ENCODE measurements around the gene RTN4R.

RTN4R gene

GRCh38 chr22:20238901-20239675, 29.0 kb downstream of the RTN4R start:
- H3K36me3 ChIP-seq, result peaks cover 0 to 19% (median 0%) of the 10 kb centered on the region in 11 experiments; a peak in 9 of 22 replicates
- peak overlapping the region; percentile 85 to 100 (median 98) for H3K4me2 ChIP-seq
- H3K9ac ChIP-seq, result peak overlapping the region; percentile 64 to 85 (median 73)
- H3K27ac ChIP-seq, result peak overlapping the region; percentile 65 to 95 (median 81)
- no peak for TF ChIP-seq Cebpa-rat (IDR thresholded peaks at IDR 0.05)
- H4K20me1 ChIP-seq, result peaks cover 0 to 5% (median 0%) of the 10 kb centered on the region in 11 experiments; a peak in 2 of 22 replicates
- no peaks in the 10 kb centered on the region for H3K27me3 ChIP-seq
- H3K9me3 ChIP-seq (replicated peaks in 1 of 11), result no peaks in the 10 kb centered on the region
- peak overlapping the region; percentile 25 to 63 (median 52) for H3K4me3 ChIP-seq
- H3K4me1 ChIP-seq, result peaks cover 80 to 100% (median 100%) of the 10 kb centered on the region in 10 experiments

DNA sequence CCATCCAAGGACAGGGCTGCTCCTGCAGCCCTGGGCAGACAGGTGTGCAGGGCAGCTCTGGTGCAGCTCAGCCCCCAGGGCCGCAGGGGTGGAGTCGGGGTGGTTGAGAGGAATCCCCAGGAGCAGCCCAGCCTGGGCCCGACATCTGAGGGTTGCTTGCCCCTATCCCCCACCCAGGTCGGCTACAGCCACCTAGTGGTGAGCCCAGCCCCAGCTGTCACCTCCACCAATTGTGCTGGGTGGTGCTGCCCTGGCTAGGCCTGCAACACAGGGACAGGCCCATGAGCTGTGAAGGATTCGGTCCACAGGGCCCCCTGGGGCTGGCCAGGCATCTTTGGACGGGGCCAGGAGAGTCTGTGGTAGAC, 29.6 kb downstream of the RTN4R start:
- TF ChIP-seq Cebpa-rat (IDR thresholded peaks at IDR 0.05), result no peak
- Histone ChIP-seq H3K4me3 (peak overlapping the region; percentile 25 to 63 (median 52); a peak in 18 of 20 replicates), H3K27ac (peak overlapping the region; percentile 65 to 95 (median 81)), H3K27me3 (no peaks in the 10 kb centered on the region), H4K20me1 (peaks cover 0 to 5% (median 0%) of the 10 kb centered on the region in 11 experiments; a peak in 2 of 22 replicates), H3K9ac (peak overlapping the region; percentile 64 to 85 (median 73)), H3K4me1 (peaks cover 74 to 100% (median 100%) of the 10 kb centered on the region in 10 experiments), H3K9me3 (replicated peaks in 1 of 11) (no peaks in the 10 kb centered on the region), H3K36me3 (peaks cover 0 to 19% (median 0%) of the 10 kb centered on the region in 11 experiments; a peak in 9 of 22 replicates), H3K4me2 (peak overlapping the region; percentile 85 to 100 (median 98))

- Histone ChIP-seq H3K9ac (peak overlapping the region; percentile 64 to 85 (median 73); a peak in 21 of 22 replicates), H4K20me1 (peaks cover 0 to 5% (median 0%) of the 10 kb centered on the region in 11 experiments; a peak in 1 of 22 replicates), H3K27ac (peak overlapping the region in 10 of 11 experiments; percentile 69 to 95 (median 82); a peak in 21 of 22 replicates), H3K4me2 (peak overlapping the region; percentile 85 to 100 (median 98)), H3K36me3 (peaks cover 0 to 19% (median 0%) of the 10 kb centered on the region in 11 experiments; a peak in 9 of 22 replicates), H3K9me3 (replicated peaks in 1 of 11) (no peaks in the 10 kb centered on the region), H3K27me3 (no peaks in the 10 kb centered on the region), H3K4me3 (peak overlapping the region in 7 of 10 experiments; percentile 16 to 55 (median 51); a peak in 9 of 20 replicates), H3K4me1 (peaks cover 66 to 100% (median 100%) of the 10 kb centered on the region in 10 experiments)
- peak in 4 of 11 experiments; percentile 82 to 96 (median 86); a peak in 8 of 22 replicates for TF ChIP-seq Cebpa-rat (IDR thresholded peaks at IDR 0.05)
Observed at GRCh38 chr22:20237480-20238440, 30.4 kb downstream of the RTN4R start.

DNA sequence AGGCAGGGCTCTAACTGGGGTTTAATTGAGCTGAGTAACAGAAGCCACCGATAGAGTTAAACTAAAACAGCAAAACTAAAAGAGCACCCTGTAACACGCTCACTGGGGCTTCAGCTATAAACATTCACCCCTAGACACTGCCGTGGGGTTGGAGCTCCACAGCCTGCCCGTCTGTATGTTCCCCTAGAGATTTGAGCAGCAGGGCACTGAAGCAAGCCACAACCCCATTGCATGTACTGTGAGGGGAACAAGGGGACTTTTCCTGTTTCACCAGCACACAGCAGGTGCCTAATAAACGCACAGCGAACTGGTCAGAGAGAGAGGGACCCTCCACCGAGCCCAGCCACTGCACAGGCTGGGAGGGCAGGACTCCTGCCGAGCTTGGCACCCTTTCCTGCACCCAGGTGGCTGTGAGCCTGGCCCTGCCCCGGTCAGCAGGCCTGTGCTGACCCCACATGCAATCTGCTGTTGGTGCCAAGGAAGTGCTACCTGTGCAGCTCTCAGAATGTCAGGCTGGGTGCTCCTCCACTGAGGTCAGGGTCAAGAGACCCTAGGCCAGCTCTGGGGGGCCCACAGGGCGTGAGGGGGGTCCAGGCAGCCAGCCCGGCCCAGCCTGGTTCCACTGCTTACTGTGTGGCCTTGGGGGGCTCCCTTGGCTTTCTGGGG, 31.9 kb downstream of the RTN4R start:
- Histone ChIP-seq H3K27me3 (no peaks in the 10 kb centered on the region), H3K4me2 (peak overlapping the region; percentile 42 to 100 (median 97); a peak in 18 of 22 replicates), H4K20me1 (0 out of 22 replicates have a peak, but pooled peaks cover 0 to 5% (median 0%) of the 10 kb centered on the region in 11 experiments), H3K9ac (peak overlapping the region in 6 of 11 experiments; percentile 6 to 85 (median 80); a peak in 12 of 22 replicates), H3K4me3 (no peak overlapping the region), H3K27ac (peak overlapping the region in 8 of 11 experiments; percentile 75 to 95 (median 88); a peak in 15 of 22 replicates), H3K4me1 (peaks cover 51 to 100% (median 100%) of the 10 kb centered on the region in 10 experiments), H3K9me3 (replicated peaks in 1 of 11) (no peaks in the 10 kb centered on the region), H3K36me3 (peaks cover 0 to 3% (median 0%) of the 10 kb centered on the region in 11 experiments; a peak in 1 of 22 replicates)
- TF ChIP-seq Cebpa-rat (IDR thresholded peaks at IDR 0.05), result no peak

DNA sequence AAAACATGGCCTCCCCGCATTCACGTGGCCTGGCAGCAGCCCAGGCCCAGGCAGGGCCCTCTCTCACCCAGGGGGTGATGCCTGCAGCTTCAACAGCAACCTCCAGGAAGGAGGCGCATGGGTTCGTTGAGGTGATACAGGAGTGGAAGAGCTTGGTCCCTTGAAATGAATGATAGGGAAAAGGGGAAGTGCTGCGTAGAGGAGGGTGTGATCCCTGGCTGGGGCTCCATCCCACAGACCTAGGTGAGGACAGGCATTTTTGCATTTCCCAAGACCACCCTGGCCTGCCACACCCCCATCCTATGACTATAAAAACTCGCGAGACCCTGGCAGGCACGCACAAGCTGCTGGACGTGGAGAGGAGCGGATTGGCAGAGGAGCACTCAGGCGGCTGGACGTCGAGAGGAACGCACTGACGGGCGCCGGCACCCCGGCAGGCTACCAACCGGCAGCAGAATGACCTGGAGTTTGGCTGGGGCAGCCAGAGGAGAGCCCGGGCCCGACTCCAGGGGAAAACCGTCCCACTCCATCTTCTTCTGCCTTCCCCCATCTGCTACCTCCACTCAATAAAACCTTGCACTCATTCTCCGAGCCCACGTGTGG, 32.6 kb downstream of the RTN4R start:
- H3K4me2 ChIP-seq, result peak overlapping the region in 9 of 11 experiments; percentile 94 to 100 (median 98); a peak in 18 of 22 replicates
- no peak overlapping the region for H3K4me3 ChIP-seq
- TF ChIP-seq Cebpa-rat (IDR thresholded peaks at IDR 0.05), result no peak
- H3K9ac ChIP-seq, result peak overlapping the region in 4 of 11 experiments; percentile 78 to 85 (median 84); a peak in 6 of 22 replicates
- peak overlapping the region in 5 of 11 experiments; percentile 79 to 95 (median 94); a peak in 9 of 22 replicates for H3K27ac ChIP-seq
- H3K4me1 ChIP-seq, result peaks cover 44 to 100% (median 100%) of the 10 kb centered on the region in 10 experiments
- no peaks in the 10 kb centered on the region for H3K9me3 ChIP-seq (replicated peaks in 1 of 11)
- no peaks in the 10 kb centered on the region for H3K27me3 ChIP-seq
- H4K20me1 ChIP-seq, result peaks cover 0 to 5% (median 0%) of the 10 kb centered on the region in 11 experiments; a peak in 1 of 22 replicates
- no peaks in the 10 kb centered on the region for H3K36me3 ChIP-seq

- TF ChIP-seq Cebpa-rat (IDR thresholded peaks at IDR 0.05), result no peak
- Histone ChIP-seq H3K4me1 (peaks cover 37 to 100% (median 100%) of the 10 kb centered on the region in 10 experiments), H3K27ac (peak overlapping the region in 4 of 11 experiments; percentile 92 to 95 (median 94); a peak in 5 of 22 replicates), H3K9me3 (replicated peaks in 1 of 11) (no peaks in the 10 kb centered on the region), H4K20me1 (peaks cover 0 to 5% (median 0%) of the 10 kb centered on the region in 11 experiments; a peak in 1 of 22 replicates), H3K4me2 (peak overlapping the region in 9 of 11 experiments; percentile 94 to 100 (median 98); a peak in 18 of 22 replicates), H3K36me3 (no peaks in the 10 kb centered on the region), H3K9ac (peak overlapping the region in 2 of 11 experiments; percentile 85; a peak in 3 of 22 replicates), H3K4me3 (no peak overlapping the region), H3K27me3 (peaks cover 0 to 5% (median 0%) of the 10 kb centered on the region in 11 experiments; a peak in 1 of 22 replicates)
Observed at GRCh38 chr22:20234760-20235388, 33.2 kb downstream of the RTN4R start.

GRCh38 chr22:20234314-20234682, 33.8 kb downstream of the RTN4R start:
- H3K27me3 ChIP-seq, result peaks cover 0 to 8% (median 0%) of the 10 kb centered on the region in 11 experiments; a peak in 1 of 22 replicates
- peak overlapping the region in 9 of 11 experiments; percentile 13 to 100 (median 97); a peak in 17 of 22 replicates for H3K4me2 ChIP-seq
- H3K9ac ChIP-seq, result peak overlapping the region in 3 of 11 experiments; percentile 30 to 85 (median 37); a peak in 2 of 22 replicates
- no peaks in the 10 kb centered on the region for H3K36me3 ChIP-seq
- TF ChIP-seq Cebpa-rat (IDR thresholded peaks at IDR 0.05), result no peak
- peaks cover 32 to 100% (median 100%) of the 10 kb centered on the region in 10 experiments for H3K4me1 ChIP-seq
- no peak overlapping the region for H3K4me3 ChIP-seq
- H3K9me3 ChIP-seq (replicated peaks in 1 of 11), result no peaks in the 10 kb centered on the region
- peaks cover 0 to 5% (median 0%) of the 10 kb centered on the region in 11 experiments; a peak in 1 of 22 replicates for H4K20me1 ChIP-seq
- H3K27ac ChIP-seq, result peak overlapping the region in 4 of 11 experiments; percentile 13 to 94 (median 26); a peak in 4 of 22 replicates

All from BLaER1 treated with 17β-estradiol and CSF1 and Interleukin-3, amounts not matched to agents 10 nM and 100 nM (cell line).